ENCODE results near the gene CCL3. TPM values are rescaled to one million over a fixed set of nuclear protein-coding genes. Genes with fewer than 3 reads are reported as not detected.

CCL3 gene
- polyA plus RNA-seq, 1 of the 3 experiments (the other 2 are of a cell fraction), result not detected

- no peaks in the 10 kb centered on the region for H3K4me1 ChIP-seq (ENCODE audit: control insufficient read depth in 1 of 2, insufficient read depth in 2 of 2, low read depth in 1 of 2, low read length in 1 of 2)
- no peaks in the 10 kb centered on the region for H3K9me2 ChIP-seq
- H2AFZ ChIP-seq (ENCODE audit: low read depth), result no peak overlapping the region
- no peak overlapping the region for H3K4me2 ChIP-seq
- ChIA-PET POLR2A (no interaction called here), CTCF (interaction anchor here (1.0 to 1.2 kb wide), 3 partner anchors 9 to 100 kb away, joined by 3 read pairs; no protein-coding TSS in a partner anchor)
- no peak overlapping the region for H3K4me3 ChIP-seq (ENCODE audit: low read depth in 2 of 2, low read length in 1 of 2)
- no peak overlapping the region for H3K9ac ChIP-seq
- H3K9me3 ChIP-seq, result no peaks in the 10 kb centered on the region
- no peaks in the 10 kb centered on the region for H3F3A ChIP-seq (replicated peaks; ENCODE audit: insufficient read depth)
- H3K27ac ChIP-seq (ENCODE audit: low read depth in 2 of 2, low read length in 1 of 2), result no peak overlapping the region
- TF ChIP-seq REST (IDR thresholded peaks at IDR 0.05; ENCODE audit: low read depth, low read length), result no peak
- no peak for TF ChIP-seq ZBTB33 (IDR thresholded peaks at IDR 0.05; ENCODE audit: borderline replicate concordance, low read depth)
- TF ChIP-seq NRF1 (IDR thresholded peaks at IDR 0.05; ENCODE audit: low read depth, low read length), result no peak
- H4K20me1 ChIP-seq (ENCODE audit: insufficient read depth), result no peaks in the 10 kb centered on the region
- DNase-seq, result no peak
- H3K36me3 ChIP-seq (replicated peaks in 1 of 2; ENCODE audit: control insufficient read depth in 1 of 2, insufficient read depth in 2 of 2, low read length in 1 of 2), result no peaks in the 10 kb centered on the region
- H3K27me3 ChIP-seq (ENCODE audit: insufficient read depth), result no peaks in the 10 kb centered on the region; the same call in 1 of the 2 replicates
- H3K79me2 ChIP-seq (ENCODE audit: insufficient read depth), result no peaks in the 10 kb centered on the region
These were observed 20.8 kb downstream of the CCL3 start for GRCh38 chr17:36069136-36069535.

DNA sequence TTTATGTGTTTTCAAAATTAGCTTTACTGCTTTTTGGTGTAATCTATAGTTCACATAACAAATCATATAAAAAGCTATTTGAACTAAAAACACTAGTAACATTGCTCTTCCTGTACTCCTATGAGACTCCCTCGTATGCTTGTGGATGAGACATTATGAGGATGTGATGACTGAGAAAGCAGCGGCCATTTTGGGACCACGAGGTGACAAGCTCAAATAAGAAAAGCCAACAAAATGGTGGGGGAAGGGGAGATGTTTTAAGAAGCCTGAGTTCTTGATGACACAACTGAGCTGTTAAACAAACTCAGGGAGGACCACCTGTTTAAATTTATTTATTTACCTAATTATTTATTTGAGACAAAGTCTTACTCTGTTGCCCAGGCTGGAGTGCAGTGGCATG lies 21.4 kb downstream of the CCL3 start:
- ChIA-PET CTCF (interaction anchor here (1.0 to 1.2 kb wide), 3 partner anchors 9 to 99 kb away, joined by 3 read pairs; no protein-coding TSS in a partner anchor), POLR2A (no interaction called here)
- no peak overlapping the region for H3K4me3 ChIP-seq (ENCODE audit: low read depth in 2 of 2, low read length in 1 of 2)
- no peaks in the 10 kb centered on the region for H3K9me2 ChIP-seq
- H3K4me1 ChIP-seq (ENCODE audit: control insufficient read depth in 1 of 2, insufficient read depth in 2 of 2, low read depth in 1 of 2, low read length in 1 of 2), result no peaks in the 10 kb centered on the region
- no peaks in the 10 kb centered on the region for H3K9me3 ChIP-seq
- H3K4me2 ChIP-seq, result no peak overlapping the region
- WGBS (ENCODE audit: low lambda C conversion rate), result 0% methylated on average over 3 of the region's 3 CpGs
- no peaks in the 10 kb centered on the region for H3K36me3 ChIP-seq (replicated peaks in 1 of 2; ENCODE audit: control insufficient read depth in 1 of 2, insufficient read depth in 2 of 2, low read length in 1 of 2)
- no peaks in the 10 kb centered on the region for H4K20me1 ChIP-seq (ENCODE audit: insufficient read depth)
- no peak overlapping the region for H3K27ac ChIP-seq (ENCODE audit: low read depth in 2 of 2, low read length in 1 of 2)
- no peak overlapping the region for H3K9ac ChIP-seq
- DNase-seq, result no peak
- no peaks in the 10 kb centered on the region; the same call in 1 of the 2 replicates for H3K27me3 ChIP-seq (ENCODE audit: insufficient read depth)
- H2AFZ ChIP-seq (ENCODE audit: low read depth), result no peak overlapping the region
- no peaks in the 10 kb centered on the region for H3F3A ChIP-seq (replicated peaks; ENCODE audit: insufficient read depth)
- no peaks in the 10 kb centered on the region for H3K79me2 ChIP-seq (ENCODE audit: insufficient read depth)
- TF ChIP-seq MAX (IDR thresholded peaks at IDR 0.05; ENCODE audit: low read depth) (no peak), MXI1 (IDR thresholded peaks at IDR 0.05; ENCODE audit: low read depth, low read length) (no peak), RXRA (IDR thresholded peaks at IDR 0.05; ENCODE audit: borderline replicate concordance, low read depth) (no peak), EZH2phosphoT487 (IDR thresholded peaks at IDR 0.05; ENCODE audit: borderline replicate concordance, low read depth) (no peak), REST (IDR thresholded peaks at IDR 0.05; ENCODE audit: low read depth, low read length) (no peak), PBX3 (IDR thresholded peaks at IDR 0.05) (no peak), SIN3A (IDR thresholded peaks at IDR 0.05; ENCODE audit: borderline replicate concordance, low read depth, low read length) (no peak), FOSL2 (IDR thresholded peaks at IDR 0.05; ENCODE audit: borderline replicate concordance, low read depth) (no peak), TAF1 (IDR thresholded peaks at IDR 0.05; ENCODE audit: borderline replicate concordance, low read depth, low read length) (no peak), RFX5 (IDR thresholded peaks at IDR 0.05; ENCODE audit: low read length) (no peak), POLR2AphosphoS5 (IDR thresholded peaks at IDR 0.05; ENCODE audit: low read depth, low read length) (no peak), SMC3 (IDR thresholded peaks at IDR 0.05; ENCODE audit: low read depth, low read length) (no peak), ELF1 (IDR thresholded peaks at IDR 0.05) (no peak), FOXJ3 (CRISPR knock-in tag; IDR thresholded peaks at IDR 0.05) (no peak)

Data from SK-N-SH (cell line).